COLO668 (cell line): ENCODE results near the gene FOS.

ENCODE experiments used
- DNase-seq: peaks from one replicate; lab custom pipeline; 2025; ENCODE audit not compliant: unreplicated experiment; lab: John Stamatoyannopoulos, UW

Gene FOS

GRCh38 chr14:75249958-75250336 lies 28.7 kb upstream of the FOS start:
- no peak for DNase-seq

DNA sequence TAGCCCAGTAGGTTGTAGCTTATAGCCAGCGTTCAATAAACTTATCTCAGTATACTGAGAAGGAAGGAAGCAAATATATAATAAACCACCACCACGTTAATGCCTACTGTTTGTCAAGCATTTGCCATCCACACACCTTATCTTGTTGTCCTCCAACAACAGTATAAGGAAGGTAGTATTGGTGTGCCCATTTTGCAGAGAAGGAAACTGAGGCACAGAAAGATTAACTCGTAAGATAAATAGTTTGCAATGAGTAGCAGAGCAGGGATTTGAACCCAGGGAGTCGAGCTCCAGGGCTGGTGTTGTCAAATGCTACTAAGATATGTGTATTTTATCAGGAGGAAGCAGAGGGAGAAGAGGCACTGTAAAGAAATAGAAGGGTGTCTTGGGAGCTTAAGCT lies 27.8 kb upstream of the FOS start:
- DNase-seq, result no peak

DNA sequence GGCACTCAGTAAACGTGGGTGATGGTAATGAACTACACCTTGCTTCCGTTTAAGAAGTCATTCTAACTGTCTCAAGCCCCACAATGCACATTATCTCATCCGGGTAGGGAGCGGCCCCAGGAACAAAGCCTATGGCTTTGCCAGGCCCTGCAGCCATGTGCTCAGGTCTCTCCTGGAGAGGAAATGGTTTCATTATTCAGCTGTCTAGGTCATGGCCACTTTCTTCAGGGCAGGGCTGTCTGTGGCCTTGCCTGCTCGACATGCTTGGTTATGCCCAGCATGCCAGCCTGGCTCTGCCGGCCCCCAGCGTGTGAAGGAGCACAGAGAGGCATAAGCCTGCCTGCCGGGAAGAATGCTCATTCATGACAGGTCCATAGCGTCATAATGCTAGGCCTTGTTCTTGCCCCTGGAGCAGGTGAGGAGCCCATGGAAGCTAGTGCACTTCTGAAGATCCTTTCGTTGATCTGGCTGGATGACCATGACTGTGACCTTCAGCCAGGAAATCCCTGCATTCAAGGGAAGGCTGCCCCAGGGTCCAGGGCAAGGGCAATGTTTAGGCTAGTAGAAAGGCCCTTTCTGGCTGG lies 26.3 kb upstream of the FOS start:
- peak; percentile 24 for DNase-seq

GRCh38 chr14:75254381-75254822 lies 24.2 kb upstream of the FOS start:
- DNase-seq, result peak; percentile 78

- DNase-seq, result peak; percentile 36
These were observed 23.6 kb upstream of the FOS start for GRCh38 chr14:75254901-75255584.

DNA sequence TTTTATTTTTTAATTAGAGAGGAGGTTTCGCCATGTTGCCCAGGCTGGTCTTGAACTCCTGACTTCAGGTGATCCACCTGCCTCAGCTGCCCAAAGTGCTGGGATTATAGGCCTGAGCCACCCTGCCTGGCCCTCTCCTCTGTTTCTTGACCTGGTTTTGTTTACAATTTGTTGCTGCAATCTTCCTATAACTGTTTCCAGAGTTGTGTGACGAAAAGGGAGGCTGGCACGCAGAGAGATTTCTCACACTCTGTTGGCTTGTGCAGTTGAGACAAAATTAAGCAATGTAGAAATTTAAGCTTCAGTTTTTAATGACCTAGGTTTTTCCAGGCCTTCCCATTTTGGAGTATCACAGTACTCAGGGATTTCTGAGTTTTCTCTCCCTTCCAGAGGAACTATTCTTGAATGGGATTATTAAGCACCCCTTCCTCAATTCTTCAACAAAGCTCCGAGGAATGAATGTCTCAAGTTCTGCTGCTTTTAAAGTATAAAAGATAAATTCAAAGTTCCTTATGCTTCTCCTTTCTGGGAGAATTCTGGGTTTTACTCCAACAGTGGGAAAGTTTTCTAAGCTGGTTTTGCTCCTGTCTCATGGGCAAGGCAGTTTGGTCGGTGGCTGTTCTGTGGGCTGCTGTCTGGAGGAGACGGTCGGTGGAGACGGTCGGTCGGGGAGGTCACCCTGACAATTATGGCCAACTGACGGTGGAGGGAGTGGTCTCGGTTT lies 20.4 kb upstream of the FOS start:
- DNase-seq, result no peak

DNA sequence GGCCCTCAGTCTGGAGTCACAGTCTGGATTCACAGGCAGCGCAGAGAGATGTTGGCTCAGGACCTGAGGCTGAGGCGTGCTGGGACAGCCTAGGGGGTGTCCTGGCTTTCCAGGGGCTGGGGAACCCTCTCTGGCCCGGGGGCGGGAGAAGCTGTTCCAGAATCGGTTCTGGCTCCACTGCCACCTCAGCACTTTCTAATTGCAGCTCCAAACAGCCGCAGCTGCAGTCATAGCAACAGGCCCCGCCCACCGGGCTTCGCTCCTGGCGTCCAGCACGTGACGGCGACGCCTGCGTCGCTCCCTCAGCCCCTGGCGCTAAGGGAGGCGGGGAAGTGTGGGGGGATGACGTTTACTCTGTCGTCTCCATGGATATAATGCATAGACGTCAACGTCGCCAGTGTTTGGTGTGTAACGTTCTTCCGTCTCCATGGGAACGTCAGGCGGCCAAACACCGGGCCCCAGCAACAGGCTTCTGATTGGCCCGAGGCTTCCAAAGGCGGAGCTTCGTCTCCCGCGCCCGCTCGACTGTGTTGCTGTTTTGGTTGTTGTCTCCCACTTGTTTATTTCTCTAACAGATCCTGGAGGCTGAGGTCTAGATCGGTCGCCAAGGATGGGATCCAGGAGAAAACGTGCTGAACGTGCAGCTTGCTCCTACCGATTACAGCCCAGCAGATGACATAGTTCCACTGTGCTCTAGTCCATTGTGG lies 19.7 kb upstream of the FOS start:
- peak; percentile 100 for DNase-seq

DNA sequence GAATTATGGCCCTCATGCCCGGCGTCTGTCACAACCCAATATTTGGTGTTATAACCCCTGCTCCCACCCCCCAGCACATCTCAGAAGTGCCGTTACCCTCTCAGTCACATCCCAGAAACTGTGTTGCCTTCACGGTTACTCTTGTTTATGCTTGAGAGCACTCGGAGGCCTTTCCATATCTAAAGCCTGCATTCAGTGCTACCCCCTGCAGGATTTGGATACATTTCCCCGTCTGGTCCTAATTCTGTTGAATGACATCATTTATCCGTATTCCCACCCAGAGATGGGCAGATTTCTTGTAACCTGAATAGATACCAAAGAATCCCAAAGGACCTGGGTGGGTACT lies 19.1 kb upstream of the FOS start:
- DNase-seq, result no peak

- DNase-seq, result no peak
These were observed 18.4 kb upstream of the FOS start for GRCh38 chr14:75260025-75260763.

- no peak for DNase-seq
These were observed 16.8 kb upstream of the FOS start for GRCh38 chr14:75261820-75262219.

- DNase-seq, result no peak
These were observed 16.0 kb upstream of the FOS start for GRCh38 chr14:75262641-75263040.

GRCh38 chr14:75264036-75264435 lies 14.6 kb upstream of the FOS start:
- DNase-seq, result no peak

GRCh38 chr14:75267141-75267721 lies 11.4 kb upstream of the FOS start:
- no peak for DNase-seq

DNA sequence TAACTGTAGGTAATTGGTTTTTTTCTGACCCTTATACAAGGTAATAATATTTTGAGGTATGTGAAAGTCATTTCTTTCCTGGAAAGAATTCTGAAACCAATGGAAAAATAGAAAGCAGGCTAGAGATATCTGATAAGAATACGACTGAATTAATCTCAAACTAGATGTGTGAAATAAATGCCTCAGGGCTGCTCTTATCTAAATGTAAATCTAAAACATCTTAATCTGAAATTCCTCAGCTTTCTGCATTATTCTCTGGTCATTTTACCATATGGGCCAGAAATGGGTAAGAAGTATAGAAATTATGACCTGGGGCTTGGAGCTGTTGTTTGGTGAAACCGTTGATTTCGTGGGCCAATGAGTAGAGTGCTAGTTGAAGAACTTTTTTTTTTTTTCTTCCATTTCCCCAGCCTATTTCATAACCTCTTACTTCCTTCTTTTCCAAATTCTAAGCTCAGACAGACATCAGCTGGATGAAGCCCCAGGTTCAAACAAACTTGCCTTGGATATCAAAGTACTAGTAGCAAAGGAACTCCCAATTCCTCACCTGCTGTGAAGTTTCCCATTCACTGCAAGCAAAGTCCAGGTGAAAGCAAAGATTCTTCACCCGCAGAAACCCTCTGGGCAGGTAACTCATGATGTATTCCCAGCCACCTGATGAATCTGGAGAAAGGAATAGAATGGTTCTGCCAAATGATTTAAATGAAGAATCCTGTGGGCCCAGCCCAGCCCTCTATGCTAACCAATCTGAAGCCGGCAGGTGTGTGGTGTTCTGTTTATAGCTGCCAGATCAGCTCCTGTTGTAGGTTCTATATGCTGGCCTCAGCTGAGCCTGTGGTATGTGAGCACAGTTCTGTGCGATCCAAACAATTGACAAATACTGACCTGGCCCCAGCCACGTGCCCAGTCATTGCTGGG lies 9.7 kb upstream of the FOS start:
- no peak for DNase-seq

DNA sequence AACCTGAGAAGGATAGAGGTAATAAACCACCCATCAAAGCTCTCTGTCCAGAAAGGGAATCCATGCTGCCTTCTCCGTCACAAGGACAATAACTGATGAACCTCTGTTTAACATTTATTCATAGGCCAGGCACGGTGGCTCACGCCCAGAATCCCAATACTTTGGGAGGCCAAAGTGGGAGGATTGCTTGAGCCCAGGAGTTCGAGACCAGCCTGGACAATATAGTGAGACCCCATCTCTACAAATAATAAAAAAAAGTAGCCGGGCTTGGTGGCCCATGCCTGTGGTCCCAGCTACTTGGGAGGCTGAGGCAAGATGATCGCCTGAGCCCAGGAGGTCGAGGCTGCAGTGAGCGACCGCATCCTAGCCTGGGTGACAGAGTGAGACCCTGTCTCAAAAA lies 7.1 kb upstream of the FOS start:
- no peak for DNase-seq

DNA sequence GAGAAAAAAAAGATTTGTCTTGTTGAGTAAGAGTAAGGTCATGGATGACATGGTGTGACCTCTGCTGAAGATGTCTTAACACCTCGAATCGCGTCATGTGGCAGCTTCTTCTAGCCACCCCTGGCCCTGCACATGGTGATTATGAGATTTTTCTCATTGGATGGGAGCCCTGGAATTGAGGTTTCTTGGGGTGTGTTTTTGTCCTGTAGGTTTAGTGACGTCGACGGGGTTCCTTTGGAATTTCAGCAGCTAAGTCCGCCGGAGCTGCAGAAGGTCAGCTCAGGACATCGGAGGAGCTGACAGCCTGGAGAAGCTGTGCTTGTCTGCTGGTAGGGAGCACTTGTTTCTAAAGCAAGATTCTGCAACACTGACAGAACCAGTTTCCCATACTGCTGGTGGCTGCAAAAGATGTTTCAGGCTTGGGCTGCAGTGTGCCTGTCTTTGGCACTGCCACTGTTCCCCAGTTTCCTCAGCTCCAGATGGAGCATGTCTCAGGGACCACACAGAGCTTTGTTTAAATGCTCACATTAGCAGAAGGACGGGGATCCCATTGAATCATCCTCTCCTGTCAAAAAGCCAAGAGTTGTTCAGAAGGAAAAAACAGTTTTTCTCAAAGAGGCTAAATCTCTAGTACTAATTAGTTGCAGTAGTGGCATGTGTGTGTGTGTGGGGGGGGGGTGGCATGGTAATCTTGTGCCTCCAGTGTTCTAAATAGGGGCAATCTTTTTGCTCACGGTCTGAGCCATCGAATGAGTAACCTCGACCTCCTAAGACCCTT lies 5.2 kb upstream of the FOS start:
- DNase-seq, result no peak

- DNase-seq, result no peak
These were observed 4.4 kb upstream of the FOS start for GRCh38 chr14:75274050-75274898.

DNA sequence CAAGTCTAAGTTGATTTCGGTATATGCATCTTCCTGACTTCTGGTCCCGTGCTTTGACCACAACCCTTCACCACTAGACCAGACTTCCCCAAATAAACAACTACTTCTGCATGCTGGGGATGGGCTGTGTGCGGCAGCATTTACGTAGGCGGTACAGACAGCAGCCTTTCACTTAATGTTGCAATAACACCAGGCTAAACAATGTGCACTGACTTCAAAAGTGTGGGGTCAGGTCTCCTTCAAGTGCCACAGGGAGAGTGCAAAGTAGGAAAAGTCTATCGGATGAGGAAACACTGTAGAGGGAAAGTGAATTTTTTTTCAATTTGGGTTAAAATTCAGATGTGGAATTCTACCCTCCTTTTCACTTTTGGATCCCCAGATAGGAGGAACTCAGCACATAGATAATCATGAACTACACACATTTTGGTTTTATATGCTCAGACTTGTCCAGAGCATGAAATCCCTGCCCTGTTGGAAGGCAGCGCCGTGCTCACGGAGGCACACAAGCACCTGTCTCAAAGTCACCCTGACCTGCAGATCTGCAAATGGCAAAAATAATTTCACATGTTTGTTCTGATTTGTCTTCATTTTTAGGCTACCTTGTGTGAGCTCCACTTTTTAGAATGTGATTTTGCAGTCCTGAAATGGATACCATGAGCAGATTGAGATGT lies 3.6 kb upstream of the FOS start:
- no peak for DNase-seq
